HG03442 (cell line): ENCODE results near the gene CCDC66.
"Not testable (repeated sequence)": the region's sequence is repeated elsewhere in the genome, so short reads cannot be mapped to it uniquely, and the experiment has no call there.

Experiments used
- ATAC-seq: cut with Tn5 transposase; IDR thresholded peaks from one replicate; pipeline ENCODE4 v1.9.1; 2021; ENCODE audit warnings: mild to moderate bottlenecking, moderate library complexity; ENCODE audit not compliant: unreplicated experiment

CCDC66 gene

DNA sequence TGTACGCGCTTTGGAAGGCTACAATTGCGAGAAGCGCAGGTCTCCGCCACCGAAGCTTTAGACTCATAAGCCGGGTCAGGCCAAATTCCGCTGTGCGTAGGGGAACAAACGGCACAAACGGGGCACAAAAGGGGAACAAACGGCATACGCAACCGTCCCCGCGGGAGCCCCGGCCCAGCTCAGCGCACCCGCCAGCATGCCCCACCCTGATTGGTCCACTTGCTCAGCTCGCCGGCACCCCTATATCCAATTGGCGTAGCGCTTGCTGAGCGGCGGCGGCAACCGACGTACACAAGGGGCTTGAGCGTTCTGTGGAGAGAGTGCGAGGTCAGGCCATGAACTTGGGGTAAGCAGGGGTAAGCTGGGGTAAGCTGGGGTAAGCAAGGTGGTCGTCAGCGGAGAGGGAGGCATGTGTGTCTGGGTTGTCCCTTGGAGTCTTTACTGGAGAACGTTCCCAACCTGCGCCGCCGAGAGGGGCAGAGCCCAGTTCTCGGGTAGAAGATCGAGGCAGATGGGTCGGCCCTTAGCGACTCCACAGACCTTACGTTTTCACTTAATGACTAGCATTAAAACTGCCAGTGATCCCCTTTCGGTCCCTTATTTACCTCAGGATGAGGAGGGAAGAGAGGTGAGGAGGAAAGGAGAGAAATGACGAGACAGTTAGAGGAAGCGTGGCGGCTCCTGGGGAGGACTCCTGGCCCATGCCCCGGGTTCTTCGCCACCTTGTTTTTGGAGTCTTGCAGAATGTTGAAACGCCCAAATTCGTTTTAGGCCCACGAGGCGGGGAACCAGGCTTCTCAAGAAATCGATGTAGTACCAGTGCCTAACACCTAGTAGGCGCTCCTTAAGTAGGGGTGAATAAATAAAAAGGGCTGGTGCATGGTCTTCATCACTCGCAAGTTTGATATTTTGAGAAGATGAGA lies at the start of gene CCDC66:
Gene CCDC66 (plus strand): TSS at position 268 of the 923 bp plus-strand sequence. CDS start 68 bp downstream, at position 336.
- ATAC-seq: peak; percentile 99

DNA sequence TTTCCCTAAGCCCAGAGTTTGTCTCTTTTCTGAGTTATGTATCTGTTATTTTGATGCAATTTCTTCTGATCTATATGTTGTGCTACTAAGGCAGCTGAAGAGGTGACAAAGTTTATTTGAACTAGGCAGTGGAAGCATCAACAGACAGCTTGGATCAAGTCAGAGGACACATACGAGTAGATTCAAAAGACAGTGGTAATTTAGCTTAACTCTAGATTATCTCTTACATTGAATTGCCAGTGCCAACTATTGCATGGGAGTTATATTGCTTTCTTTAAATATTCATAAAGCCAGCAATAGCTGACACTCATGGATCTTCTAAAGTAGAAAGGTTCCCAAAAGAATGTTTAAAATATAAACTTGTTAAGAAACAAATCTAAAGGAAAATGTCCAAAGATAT lies 37.3 kb upstream of the CCDC66 start:
- ATAC-seq: no peak

DNA sequence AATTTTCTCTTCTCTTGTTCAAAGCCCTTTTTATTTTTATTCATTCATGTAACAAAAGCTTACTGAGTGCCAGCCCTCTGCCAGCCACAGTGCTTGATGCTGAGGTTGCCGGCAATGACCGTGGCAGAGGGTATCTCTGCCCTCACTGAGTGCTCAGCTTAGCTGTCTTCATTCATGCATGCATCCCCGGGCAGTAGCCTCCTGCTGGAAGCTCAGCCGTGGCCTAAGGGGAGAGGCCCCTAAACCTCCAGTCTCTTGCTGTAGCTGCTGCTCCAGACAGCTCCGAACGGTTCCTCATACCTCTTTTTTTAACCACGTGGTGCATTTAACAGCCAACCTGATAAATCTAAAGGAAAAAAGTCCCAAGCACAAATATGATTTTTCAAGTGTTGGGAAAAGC lies 34.6 kb upstream of the CCDC66 start:
- no peak for ATAC-seq

DNA sequence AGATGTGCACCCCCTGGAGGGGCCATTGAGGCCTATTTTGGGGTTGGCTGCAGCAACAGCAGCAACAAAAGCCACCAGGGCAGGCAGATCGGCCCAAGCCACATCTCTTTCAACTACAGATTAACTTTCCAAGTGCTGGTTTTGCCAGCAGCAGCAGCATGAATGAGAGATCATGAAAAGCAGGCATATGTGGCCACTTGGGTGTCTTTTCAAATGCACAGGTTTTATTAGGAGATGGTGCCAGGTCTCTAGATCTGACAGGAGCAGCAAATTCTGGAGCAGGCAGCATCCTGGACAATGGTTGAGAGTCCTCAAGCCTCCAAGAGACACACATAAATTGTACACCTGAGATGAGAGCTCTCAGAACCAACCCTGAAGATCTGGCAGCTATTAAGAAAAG lies 31.7 kb upstream of the CCDC66 start:
- ATAC-seq: no peak

DNA sequence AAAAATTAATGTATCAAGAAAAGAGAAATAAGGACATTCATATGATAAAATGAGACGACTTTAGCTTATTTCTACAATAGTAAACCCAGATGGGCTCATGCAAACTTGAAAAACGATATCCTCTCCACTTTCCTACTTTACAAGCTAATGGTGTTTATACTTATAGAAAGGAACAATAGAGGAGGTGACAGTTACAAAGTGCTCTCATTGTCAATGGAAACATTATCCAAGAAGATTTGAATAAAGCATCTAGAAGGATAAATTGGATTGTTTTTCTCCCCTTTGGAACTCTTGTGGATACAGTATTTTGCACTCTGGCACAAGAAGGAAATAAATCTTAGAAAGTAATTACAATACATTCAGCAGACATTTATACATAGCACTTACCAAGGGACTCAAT lies 20.2 kb upstream of the CCDC66 start:
- no peak for ATAC-seq

DNA sequence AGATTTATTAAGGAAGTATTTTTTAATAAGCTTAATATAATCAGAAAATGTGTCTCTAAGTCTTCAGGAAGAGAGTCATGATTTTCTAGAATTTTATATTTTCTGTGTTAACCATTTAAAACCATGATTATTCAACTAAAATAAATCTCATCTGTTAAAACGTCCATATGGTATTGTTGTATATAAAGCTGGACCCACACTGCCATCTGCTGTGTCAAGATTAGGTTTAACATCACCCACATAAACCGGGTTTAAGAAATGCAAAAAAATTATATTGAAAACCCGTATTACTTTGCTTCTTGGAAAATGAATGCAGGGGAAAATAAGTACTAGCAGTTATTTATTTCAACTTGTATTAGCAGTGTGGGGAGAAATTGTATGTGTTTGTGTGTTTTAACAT lies 9.5 kb upstream of the CCDC66 start:
- ATAC-seq: no peak

DNA sequence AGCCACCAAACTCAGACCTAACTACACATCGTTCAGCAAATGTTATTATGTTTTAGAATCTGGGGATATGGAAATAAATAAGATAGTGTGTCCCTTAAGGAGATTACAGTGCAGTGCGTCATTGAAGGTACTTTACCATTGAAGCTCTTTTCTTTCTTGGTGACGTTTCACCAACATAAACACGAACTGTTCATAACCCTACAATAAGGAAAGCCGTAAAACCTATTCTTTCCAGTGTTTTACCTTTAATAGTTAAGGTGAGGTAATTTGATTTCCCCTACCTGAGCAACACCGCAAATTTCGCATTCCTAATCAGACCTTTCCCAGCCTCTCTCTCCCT lies 826 bp downstream of the CCDC66 start:
- ATAC-seq: peak; percentile 17

DNA sequence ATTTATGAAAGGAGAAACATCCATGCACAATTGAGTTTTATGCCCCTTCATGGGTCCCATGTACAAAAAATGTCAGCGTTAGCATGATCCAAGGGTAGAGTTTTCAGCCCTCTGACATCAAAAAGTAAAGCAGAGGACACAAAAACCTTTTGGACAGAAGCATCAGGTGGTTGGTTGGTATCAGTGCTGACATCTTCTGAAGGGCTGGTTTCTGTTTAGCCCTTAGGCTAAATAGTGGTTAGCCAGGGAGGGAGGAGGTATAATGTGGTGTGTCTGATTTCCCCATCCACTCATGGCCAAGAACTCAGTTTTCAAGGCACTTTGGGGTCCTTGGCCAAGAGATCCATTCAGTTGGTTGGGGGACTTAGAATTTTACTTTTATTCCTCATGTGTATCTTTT lies 16.5 kb downstream of the CCDC66 start:
- no peak for ATAC-seq

DNA sequence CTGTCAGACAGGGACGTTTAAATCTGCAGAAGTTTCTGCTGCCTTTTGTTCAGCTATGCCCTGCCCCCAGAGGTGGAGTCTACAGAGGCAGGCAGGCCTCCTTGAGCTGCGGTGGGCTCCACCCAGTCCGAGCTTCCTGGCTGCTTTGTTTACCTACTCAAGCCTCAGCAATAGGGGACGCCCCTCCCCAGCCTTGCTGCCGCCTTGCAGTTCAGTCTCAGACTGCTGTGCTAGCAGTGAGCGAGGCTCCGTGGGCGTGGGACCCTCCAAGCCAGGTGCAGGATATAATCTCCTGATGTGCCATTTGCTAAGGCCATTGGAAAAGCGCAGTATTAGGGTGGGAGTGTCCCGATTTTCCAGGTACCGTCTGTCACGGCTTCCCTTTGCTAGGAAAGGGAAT lies 25.0 kb downstream of the CCDC66 start:
- not testable (repeated sequence) for ATAC-seq

DNA sequence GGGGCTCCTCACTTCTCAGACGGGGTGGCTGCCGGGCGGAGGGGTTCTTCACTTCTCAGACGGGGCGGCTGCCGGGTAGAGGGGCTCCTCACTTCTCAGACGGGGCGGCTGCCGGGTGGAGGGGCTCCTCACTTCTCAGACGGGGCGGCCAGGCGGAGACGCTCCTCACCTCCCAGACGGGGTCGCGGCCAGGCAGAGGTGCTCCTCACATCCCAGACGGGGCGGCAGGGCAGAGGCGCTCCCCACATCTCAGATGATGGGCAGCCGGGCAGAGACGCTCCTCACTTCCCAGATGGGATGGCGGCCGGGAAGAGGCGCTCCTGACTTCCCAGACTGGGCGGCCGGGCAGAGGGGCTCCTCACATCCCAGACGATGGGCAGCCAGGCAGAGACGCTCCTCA lies 27.3 kb downstream of the CCDC66 start:
- ATAC-seq: not testable (repeated sequence)

DNA sequence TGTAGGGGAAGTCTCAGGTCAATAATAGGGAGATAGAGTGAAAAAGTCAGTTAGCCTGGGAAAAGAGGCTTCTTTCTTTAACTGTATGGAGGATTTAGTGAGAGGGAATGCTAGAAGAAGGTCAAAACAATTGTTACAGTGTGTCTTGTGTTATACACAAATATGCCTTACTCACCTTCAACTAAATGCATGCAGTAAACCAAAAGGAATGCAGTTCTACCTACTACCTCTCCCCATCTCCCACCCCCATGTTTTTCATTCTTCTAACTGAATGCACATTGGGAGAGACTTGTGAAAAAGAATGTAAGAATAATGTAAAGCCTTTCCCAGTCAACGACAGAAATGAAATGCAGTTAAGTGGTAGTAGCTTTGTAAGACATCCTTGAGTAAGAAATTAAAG lies 33.8 kb downstream of the CCDC66 start:
- ATAC-seq: no peak

DNA sequence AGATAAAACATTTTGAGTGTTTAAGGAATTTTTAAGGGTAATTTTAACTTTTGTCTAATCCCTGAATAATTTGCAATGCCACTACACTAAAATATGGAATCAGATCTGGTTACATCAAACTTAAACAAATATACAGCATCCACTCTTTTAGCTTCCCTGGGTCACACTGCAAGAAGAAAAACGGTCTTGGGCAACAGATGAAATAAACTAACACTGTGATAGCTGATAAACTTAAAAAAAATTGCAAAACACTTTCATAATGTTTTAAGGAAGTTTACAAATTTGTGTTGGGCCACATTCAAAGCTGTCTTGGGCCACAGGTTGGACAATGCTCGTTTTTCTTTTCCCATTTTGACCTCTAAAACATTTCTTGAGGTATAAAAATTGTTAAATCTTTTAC lies 34.3 kb downstream of the CCDC66 start:
- no peak for ATAC-seq

DNA sequence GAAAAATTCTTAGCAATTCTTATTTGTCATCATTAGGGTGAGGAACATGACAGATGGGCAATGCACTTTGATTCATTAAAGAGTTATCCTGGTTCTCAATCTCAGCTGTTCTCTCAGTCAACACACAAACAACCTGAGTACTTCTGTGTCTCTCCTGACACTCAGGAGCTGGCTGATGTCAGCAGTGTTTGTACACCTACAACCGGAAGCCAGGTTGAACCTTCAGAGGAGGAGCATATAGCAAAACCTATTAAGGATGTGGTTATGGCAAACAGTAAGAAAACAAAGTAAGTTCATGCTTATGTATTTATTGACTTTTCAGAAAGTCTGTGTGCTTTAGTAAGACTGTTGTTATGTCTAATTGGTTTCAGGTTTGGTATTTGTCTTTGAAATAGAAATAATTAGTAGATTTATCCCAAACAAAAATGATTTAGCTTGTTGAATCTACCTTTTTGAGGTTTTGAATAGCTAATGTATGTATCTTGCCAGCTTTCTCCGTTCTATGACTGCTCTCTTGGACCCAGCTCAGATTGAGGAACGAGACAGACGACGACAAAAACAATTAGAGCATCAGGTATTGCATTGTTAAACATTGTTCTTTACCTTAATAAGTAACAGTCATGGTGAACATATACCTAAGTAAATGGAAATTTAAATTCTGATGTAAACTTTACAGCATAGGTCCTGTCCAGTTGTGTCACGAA lies 36.6 kb downstream of the CCDC66 start:
- ATAC-seq: no peak

DNA sequence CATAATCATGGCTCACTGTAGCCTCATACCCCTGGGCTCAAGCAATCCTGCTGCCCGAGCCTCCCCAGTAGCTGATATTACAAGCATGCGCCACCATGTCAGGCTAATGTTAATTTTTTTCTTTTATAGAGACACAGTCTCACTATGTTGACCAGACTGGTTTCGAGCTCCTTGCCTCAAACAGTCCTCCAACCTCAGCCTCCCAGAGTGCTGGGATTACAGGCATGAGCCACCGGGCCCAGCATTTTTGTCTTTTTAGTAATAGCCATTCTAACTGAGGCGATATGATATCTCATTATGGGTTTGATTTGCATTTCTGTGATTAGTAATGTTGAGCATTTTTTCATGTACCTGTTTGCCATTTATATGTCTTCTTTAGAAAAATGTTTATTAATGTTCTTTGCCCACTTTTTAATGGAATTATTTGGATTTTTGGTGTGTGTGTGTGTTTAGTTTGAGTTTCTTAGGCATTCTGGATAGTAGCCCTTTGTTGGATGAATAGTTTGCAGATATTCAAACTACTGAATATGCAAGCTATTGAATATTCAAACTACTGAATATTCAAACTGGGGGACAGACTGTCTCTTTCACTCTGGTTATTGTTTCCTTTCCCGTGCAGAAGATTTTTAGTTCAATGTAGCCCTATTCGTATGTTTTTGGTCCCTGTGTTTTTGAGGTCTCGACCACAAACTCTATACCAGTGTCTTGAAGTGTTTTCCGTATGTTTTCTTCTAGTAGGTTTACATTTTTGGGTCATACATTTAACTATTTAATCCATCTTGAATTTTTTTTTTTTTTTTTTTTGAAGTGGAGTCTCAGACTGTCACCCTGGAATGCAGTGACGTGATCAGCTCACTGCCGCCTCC lies 39.2 kb downstream of the CCDC66 start:
- no peak for ATAC-seq

DNA sequence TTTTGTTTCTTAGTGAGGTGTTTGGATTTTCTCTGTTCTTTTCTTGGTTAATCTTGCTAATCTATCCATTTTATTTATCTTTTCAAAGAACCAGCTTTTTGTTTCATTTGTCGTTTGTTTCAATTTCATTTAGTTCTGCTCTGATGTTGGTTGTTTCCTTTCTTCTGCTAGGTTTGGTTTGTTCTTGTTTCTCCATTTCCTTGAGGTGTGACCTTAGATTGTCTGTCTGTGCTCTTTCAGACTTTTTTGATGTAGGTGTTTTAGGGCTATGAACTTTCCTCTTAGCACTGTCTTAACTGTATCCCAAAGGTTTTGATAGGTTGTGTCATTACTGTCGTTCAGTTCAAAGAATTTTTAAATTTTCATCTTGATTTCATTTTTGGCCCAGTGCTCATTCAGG lies 51.5 kb downstream of the CCDC66 start:
- ATAC-seq: not testable (repeated sequence)

DNA sequence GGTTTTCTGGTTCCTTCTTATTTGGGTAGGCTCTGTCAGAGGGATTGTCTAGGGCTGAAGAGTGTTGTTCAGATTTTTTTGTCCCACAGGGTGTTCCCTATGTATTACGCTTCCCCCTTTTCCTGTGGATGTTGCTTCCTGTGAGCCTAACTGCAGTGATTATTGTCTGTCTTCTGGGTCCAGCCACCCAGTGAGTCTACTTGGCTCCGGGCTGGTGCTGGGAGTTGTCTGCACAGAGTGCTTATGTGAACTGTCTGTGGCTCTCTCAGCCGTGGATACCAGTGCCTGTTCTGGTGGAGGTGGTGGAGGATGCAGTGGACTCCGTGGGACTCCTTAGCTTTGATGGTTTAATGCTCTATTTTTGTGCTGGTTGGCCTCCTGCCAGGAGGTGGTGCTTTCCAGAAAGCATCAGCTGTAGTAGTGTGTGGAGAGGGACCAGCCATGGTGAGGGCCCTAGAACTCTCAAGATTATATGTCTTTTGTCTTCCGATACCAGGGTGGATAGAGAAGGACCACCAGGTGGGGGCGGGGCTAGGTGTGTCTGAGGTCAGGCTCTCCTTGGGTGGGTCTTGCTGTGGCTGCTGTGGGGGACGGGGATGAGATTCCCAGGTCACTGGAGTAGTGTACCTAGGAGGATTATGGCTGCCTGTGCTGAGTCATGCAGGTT lies 53.8 kb downstream of the CCDC66 start:
- ATAC-seq: no peak

DNA sequence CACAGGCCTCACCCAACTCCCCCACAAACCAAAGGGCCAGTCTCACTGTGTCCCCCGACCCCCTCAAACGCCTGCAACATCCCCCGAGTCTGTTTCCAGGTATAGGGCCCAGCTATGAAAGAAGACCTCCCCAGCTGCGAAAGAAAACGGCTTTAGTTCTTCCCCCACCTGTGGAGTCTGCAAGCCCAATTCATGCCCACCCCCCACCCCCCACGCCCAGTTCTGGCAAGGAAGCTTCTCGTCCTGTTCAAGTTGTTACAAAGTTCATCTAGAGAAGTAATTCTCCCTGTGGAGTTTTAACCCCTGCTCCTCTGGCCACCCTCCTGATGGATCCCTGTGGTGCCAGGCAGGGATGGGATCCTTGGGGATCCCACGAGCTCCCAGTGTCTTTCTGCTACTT lies 54.4 kb downstream of the CCDC66 start:
- no peak for ATAC-seq

DNA sequence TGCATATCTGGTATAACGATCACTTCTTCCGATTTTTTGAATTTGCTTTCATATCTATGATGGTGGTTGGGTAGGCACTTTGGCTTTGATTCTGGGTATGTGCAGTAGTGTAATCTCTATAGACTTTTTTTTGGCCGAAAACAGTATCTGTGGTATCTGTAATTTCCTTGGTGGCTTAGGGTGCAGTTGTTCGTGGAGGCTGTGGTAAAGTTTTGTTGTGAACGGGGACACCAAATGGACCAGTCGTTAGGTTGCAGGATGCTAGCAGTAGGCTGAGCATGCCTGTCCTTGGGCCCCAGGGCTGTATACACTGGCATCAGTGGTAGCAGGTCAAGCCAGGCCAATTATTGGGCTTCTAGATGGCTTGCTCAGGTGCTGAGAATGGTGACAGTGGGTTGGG lies 55.2 kb downstream of the CCDC66 start:
- no peak for ATAC-seq

DNA sequence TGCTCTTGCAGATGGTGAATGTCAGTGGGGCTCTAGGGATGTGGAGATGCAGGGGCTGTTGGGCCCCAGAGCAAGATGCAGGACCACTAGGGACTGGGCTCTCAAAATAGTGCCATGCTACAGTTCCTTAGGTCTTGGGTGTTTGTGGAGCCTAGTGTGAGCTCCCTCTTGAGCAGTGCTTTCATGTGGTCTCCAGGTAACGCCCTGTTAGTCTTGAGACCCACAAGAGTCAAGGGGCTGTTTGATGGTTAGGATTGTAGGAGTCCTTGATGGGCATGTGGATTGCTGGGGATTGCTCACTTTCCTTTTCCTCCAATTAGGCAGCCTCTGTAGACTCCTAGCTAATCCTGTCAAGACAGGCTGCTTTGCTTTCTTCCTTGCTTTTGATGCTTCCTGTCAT lies 56.0 kb downstream of the CCDC66 start:
- ATAC-seq: no peak

DNA sequence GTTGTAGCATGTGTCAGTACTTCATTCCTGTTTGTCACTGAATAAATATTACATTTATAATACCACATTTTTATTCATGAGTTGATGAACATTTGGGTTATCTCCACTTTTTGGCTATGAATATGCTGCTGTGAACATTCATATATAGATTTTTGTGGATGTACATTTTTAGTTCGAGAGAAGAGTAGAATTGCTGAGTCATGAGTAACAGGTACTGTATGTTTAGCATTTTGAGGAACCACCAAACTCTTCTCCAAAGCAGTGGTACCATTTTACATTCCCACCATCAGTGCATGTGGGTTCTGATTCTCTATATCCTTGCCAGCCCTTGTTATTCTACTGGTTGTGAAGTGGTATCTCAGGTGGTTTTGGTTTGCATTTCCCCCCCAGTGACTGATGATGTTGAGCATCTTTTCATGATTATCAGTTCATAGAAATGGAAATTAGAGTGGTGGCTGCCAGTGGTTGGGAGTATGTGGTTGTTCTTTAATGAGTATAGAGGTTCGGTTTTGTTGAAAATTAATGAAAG lies 59.6 kb downstream of the CCDC66 start:
- ATAC-seq: no peak

DNA sequence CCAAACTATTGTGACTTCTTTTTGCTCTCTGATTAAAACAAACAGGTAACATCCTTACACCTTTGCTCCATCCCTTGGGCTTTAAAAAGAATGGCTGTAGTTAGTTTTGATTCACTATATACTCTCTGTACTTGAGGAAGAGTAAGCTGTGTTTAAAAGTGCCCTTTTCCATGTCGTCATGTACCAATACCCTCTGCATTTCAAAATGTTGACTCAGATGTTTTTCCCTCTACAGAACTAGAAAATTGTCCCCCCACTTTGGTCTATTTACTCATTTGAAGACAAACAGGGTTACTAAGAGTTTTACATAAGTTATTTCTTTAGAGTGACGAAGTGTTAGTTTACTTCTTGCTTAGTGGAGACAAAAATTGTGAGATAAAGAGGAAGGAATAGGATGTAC lies 63.4 kb downstream of the CCDC66 start:
- no peak for ATAC-seq
